ENCODE results near the gene SEMA5A.

- TF ChIP-seq EZH2 (optimal IDR thresholded peaks at IDR 0.05; ENCODE audit: low read depth, low read length) (no peak), CTCF (IDR thresholded peaks at IDR 0.05; ENCODE audit: low read length) (no peak)
Measured at GRCh38 chr5:9278921-9279603, 266.8 kb downstream of the SEMA5A start.

Measured in MM.1S (cell line).